ENCODE data around the gene RNF13.
"Not testable (repeated sequence)": the region's sequence is repeated elsewhere in the genome, so short reads cannot be mapped to it uniquely, and the experiment has no call there.

Gene RNF13

GRCh38 chr3:149801639-149802038, 11.4 kb upstream of the RNF13 start:
- no peak for DNase-seq

- DNase-seq: no peak
Measured at GRCh38 chr3:149806171-149806778, 6.7 kb upstream of the RNF13 start.

- DNase-seq: peak; percentile 85
Measured at GRCh38 chr3:149808209-149808829, 4.7 kb upstream of the RNF13 start.

- DNase-seq: no peak
Measured at GRCh38 chr3:149809699-149810098, 3.3 kb upstream of the RNF13 start.

GRCh38 chr3:149810846-149811245, 2.2 kb upstream of the RNF13 start:
- no peak for DNase-seq

- DNase-seq: no peak
Measured at GRCh38 chr3:149812165-149812605, 830 bp upstream of the RNF13 start.

DNA sequence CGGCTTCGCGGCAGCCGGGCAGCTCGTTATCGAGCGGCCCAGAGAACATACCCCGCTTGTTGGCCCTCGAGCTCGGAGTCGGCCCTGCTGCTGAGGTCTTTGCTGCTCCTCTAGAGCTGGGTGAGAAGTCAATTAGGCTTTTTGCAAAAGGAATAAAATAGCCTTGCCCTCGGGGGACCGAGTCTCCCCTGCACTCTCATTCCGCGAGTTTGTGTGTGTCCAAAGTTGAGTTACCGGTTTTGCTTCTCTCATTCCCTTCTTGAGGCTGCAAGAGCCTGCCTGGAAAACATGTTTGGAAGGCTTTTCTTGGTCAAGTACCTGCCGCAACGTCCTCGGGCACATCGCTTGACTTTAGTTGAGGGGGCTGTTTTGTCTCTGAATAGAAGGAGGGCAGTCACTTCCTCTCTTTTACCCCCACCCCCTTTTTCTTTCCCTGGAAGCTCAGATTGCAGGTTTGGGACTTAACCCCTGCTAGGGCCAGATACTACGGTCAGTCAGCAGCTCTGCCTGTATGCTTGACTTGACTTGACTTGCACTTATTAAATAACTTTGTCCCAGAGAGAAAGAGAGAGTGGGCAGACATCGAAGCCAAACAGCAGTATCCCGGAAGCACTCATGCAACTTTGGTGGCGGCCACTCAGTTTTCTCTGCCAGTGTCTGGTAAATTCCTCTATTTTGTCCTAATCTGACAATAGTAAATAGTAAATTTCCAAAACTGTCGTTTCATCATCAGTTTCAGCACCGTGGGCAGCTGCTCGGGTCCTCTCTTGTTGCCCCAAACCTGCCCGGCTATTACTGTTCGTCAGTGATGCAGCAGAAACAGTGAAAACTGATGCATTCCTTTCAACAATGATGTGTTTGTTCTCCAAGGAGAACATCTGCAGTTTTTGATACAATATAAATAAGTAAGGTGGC, 609 bp downstream of the RNF13 start:
- DNase-seq: peak; percentile 69

GRCh38 chr3:149815321-149815720, 2.3 kb downstream of the RNF13 start:
- no peak for DNase-seq

DNA sequence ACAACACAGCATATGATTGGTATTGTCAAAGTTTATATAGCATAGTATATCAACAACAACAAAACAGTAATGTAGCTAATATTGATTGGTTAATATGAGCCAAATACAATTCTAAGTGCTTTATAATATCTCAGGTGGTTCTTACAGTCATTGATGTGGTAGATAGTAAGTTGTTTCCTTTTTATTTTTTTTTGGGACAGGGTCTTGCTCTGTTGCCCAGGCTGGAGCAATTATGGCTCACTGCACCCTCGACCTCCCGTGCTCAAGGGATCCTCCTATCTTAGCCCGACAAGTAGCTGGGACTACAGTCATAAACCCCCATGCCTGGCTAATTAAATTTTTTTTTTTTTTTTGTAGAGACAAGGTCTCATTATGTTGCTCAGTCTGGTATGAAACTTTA, 2.7 kb downstream of the RNF13 start:
- DNase-seq: no peak

DNA sequence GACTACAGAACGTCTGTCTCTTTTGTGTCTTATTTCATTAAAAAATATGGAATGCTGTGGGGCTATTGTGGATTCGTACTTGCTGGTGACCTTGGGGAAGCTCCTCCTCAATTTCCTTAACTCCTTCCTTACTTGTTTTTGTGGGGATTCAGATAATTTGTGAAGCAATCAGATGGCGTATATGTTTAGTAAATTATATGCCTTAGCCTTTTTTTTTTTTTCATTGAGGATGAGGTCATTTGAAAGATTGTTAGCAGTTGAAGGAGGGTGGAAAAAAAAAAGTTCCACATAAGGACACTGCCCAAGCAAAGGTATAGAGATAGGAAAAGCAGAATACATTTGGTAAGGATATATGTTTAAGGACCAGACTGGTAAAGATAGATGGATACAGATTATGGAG, 3.3 kb downstream of the RNF13 start:
- DNase-seq: no peak

DNA sequence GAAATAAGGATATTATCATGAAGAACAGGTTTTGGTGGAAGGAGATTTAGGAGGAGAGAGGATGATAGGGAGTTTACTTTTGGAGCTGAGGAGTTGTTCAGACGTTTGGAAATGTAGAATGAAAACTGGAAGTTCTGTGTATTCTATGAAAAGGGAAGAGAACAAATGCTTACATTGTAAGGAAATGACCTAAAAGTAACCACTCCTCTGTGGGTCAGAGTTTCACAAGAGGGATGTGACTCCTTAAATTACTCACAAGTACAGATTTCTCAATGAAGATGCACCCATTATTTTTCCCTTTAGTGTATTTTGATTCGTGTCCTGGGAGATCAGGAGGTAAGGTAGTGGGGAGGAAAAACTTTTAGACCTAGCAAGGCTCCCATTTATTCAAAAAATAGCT, 4.0 kb downstream of the RNF13 start:
- no peak for DNase-seq

DNA sequence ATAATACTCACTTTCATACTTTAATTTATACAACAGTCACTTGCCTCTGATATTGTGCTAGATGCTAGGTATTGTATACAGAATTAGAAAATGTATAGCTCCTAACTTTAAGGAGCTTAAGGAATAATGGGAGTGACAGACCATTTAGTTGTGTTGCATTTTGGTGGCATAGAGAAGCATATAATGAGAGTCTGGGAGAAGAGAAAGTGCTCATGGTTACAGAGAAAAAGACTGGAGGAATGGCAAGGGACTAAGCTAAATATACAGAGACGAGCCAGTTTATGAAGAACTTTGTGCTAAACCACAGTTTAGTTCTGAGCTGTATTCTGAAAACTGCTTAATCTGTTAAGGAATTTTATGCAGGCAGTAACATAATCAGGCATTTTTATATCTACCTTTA, 6.4 kb downstream of the RNF13 start:
- no peak for DNase-seq

DNA sequence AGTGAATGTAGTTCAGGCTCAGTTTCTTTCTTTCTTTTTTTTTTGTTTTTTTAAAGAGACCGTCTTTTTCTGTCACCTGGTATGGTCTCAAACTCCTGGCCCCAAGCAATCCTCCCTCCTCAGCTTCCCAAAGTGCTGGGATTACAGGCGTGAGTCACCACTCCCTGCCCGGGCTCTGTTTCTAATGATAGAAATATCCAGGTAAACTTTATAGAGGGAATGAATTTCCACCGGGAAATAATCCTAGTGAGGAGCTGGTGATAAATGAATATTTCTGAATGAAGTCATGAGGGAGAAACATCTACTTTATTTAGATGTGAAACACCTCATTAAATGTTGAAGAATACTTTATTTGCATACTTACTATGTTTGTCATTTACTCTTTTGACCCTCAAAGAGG, 7.2 kb downstream of the RNF13 start:
- DNase-seq: no peak

GRCh38 chr3:149826636-149827035, 13.6 kb downstream of the RNF13 start:
- DNase-seq: no peak

DNA sequence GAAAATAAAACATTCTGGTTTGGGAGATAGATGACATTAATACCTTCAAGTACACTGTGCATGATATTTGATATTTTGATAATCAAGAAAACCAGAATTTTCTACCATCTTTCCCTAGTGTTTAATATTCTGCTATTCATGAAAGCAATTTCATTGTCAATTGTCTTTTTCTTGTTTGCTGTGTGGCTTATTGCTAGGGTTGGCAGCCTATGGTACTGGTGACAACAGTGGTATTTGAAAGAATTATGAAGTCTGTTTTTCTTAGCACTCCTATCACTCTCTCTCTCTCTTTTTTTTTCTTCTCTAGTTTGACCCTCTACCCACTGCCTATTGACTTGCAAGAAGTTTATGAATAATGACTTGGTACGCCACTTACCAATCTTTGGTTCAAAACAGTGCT, 15.4 kb downstream of the RNF13 start:
- peak; percentile 34 for DNase-seq

- not testable (repeated sequence) for DNase-seq
Measured at GRCh38 chr3:149829631-149830030, 16.6 kb downstream of the RNF13 start.

DNA sequence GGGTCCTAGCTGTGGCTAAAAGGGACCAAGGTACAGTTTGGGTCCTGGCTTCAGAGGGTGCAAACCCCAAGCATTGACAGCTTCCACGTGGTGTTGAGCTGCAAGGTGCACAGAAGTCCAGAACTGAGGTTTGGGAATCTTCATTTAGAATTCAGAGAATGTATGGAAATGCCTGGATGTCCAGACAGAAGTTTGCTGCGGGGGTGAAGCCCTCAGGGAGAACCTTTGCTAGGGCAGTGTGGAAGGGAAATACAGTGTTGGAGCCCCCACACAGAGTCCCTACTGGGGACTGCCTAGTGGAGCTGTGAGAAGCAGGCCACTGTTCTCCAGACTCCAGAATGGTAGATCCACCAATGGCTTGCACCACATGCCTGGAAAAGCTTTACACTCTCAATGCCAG, 17.9 kb downstream of the RNF13 start:
- no peak for DNase-seq

DNA sequence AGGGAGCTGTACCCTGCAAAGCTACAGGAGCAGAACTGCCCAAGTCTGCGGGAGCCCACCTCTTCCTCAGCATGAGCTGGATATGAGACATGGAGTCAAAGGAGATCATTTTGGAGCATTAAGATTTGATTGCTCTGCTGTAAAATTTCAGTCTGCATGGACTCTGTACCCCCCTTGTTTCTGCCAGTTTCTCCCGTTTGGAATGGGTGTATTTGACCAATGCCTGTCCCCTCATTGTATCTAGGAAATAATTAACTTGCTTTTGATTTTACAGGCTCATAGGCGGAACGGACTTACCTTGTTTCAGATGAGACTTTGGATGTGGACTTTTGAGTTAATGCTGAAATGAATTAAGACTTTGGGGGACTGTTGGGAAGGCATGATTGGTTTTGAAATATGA, 18.3 kb downstream of the RNF13 start:
- DNase-seq: no peak

DNA sequence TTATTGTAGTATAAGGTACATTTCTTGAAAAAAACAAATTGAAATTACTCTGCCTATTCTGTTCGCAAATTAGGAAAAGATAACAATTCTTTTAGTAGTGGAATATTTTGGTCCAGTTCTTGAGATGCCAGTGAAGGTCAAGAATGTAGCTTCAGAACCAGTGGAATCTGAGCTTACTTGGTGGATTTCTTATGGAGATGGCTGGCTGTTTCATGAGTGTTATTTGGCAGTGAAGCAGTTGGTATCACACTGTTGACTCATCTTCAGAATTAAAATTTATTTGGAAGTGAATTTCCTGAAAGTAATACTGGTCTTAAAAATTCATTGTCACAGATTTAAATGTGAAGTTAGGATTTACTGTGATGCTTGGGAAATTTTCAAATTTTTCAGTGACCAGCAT, 19.1 kb downstream of the RNF13 start:
- DNase-seq: no peak

DNA sequence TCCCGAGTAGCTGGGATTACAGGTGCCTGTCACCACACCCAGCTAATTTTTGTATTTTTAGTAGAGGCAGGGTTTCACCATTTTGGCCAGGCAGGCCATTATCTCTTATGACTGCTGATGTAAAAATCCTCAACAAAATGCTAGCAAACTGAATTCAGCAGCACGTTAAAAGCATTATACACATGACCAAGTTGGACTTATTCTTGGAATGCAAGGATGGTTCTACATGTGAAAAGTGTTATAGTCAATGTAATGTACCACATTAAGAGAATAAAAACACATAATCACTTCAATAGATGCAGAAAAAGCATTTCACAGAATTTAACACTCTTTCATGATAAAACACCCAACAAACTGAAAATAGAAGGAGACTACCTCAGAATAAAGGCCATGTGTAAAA, 20.2 kb downstream of the RNF13 start:
- no peak for DNase-seq

DNA sequence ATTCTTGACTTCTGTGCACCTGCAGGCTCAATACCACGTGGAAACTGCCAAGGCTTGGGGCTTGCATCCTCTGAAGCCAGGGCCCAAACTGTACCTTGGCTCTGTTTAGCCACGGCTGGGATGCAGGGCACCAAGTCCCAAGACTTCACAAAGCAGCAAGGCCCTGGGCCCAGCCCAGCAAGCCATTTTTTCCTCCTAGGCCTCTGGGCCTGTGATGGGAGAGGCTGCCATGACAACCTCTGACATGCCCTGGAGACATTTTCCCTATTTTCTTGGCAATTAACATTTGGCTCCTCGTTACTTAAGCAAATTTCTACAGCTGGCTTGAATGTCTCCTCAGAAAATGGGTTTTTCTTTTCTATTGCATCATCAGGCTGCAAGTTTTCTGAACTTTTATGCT, 25.5 kb downstream of the RNF13 start:
- not testable (repeated sequence) for DNase-seq

GRCh38 chr3:149839469-149839868, 26.5 kb downstream of the RNF13 start:
- DNase-seq: not testable (repeated sequence)

DNA sequence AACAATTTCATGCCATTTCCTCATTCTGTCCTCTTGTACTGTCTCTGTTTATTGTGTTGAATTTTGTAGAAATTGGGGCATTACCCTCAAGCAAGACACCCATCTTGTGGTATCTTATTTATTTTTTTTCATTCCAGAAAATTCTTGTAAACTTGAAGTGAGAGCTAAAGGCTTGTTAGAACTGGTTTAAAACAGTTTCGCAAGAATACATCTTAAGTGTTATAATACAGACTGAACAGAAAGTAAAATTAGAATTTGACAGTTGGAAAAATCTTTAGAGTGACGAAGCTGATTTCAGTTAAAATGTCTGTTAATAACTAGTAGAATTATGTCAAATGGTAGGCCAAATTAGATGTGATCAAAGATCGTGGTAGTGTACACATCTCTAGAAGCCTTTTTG, 26.9 kb downstream of the RNF13 start:
- no peak for DNase-seq

- DNase-seq: no peak
Measured at GRCh38 chr3:149843502-149843901, 30.5 kb downstream of the RNF13 start.

Data from midbrain (tissue), 1 donor.